GM18951 (cell line): ENCODE measurements around the gene KIAA0040.

ENCODE experiments used
- POLR2A ChIP-seq: IDR thresholded peaks from 4 replicates; pipeline ENCODE4 v1.6.1; 2011; ENCODE audit warnings: mild to moderate bottlenecking; ENCODE audit not compliant: insufficient read length, insufficient read depth; ENCODE audit errors: extremely low read depth
- in situ Hi-C: fragments of 300-500 bp; cut with MboI; formaldehyde crosslinking; loops from one replicate; pipeline ENCODE4 v1.12.0; 2022; ENCODE audit warnings: low sequenced_read_pairs, mixed read lengths, inconsistent platforms; ENCODE audit not compliant: unreplicated experiment

Gene KIAA0040

DNA sequence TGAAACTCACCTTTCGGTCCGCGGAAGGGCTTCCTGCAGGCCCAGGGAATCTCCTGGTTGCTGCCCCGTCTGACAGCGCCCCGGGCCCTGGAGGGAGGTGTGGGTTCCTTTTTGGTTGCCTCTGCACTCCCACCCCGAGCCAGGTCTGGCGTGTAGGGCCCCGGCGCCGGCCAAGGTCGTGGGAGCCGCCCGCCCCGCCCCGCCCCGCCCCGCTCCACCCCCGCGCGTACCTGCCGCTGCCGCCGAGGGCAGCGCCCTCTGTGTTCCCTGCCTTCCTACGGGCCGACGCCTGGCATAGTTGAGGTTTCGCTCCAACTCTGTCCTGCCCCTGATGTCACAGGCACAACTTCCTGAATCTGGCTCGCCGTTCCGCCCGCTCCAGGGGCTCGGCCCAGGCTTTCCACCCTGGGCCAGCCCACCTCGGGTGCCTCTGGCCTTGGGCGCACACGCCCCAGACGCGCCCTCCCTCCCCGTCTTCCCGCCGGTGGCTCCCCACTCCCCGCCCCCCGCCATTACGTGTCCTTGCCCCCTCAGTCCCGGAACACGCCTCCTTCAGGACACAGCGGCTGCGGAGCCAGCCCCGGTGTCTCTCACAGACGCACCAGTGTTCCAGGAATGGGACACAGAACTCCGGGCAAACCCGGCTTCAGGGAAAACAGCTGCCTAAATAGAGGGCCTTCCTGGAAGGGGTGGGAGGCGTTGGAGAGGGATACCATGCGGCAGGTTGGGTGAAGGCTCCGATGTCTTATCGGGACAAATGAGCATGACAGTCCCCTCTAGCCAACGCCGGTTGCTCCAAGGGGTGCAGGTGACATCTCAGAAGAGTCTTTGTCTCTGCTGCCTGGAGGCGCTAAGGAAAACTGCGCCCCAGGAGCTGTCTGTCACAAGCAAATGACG is at the start of gene KIAA0040:
TSS of gene KIAA0040 (minus strand) at position 147 of the 897 bp plus-strand sequence. CDS start 31,763 bp downstream, outside the sequence.
- TF ChIP-seq POLR2A: peak; percentile 66
- in situ Hi-C loops: no loop called here

DNA sequence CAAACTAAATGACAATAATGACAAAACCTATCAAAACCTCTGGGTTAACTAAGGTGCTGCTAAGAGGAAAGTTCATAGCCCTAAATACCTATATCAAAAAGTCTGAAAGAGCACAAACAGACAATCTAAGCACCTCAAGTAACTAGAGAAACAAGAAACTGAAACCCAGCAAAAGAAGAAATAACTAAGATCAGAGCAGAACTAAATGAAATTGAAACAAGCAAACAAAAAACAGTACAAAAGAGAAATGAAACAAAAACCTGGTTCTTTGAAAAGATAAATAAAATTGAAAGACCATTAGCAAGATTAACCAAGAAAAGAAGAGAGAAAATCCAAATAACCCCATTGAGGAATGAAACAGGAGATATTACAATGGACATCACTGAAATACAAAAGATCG is 44.8 kb upstream of the KIAA0040 start:
- in situ Hi-C loops: no loop called here
- no peak for TF ChIP-seq POLR2A

DNA sequence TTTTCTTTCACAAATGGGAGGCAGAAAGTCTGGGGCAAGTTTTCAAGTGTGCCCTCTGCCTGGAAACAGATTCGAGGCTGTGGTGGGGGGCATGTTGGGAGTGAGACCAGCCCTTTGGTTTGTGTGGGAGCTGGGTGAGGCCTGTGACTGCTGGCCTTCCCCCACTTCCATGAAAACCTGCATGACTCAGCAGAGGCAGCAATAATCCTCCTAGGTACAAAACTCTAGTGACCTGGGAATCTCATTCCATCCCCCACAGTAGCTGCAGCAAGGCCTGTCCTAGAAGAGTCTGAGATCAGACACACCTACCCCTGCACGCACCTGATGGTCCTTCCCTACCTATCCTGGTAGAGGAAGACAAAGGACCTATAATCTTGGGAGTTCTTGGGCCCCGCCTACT is 42.1 kb upstream of the KIAA0040 start:
- in situ Hi-C loops: no loop called here

DNA sequence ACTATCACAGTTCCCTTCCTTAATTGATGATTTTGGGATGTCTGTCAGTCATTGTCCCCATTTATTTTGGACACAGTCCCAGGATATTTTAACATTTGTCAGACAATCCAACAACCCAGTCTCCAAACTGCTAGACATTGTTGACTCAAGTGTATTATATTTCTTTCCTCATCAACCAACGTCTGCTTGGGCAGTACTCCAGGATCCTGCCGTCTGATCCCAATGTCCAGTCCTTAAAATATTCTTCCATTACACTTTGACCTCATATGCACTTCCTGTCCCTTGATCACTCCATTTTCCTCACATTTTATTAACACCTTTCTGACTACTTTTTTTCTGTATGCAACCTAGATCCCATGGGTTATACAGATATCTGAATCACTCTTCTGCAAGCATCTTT is 39.8 kb upstream of the KIAA0040 start:
- in situ Hi-C loops: no loop called here
- TF ChIP-seq POLR2A: no peak

More for the DNA sequence above, 42.1 kb upstream of the KIAA0040 start:
- TF ChIP-seq POLR2A: no peak

DNA sequence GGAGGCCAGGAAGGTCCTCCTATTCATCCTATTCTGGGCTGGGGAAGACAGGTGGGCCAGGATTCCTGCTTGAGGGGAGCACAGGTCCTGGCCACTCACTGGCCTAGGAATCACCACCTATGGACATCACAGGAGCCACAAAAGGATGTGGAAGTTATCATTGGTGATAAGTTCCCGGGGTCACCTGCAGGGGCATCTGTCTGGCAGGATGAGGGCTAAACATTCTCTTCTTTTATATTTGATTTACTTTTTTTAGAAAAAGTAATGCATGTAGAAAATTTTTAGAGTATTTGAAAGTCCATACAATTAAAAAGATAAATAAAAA is 33.2 kb upstream of the KIAA0040 start:
- in situ Hi-C loops: no loop called here
- TF ChIP-seq POLR2A: no peak

DNA sequence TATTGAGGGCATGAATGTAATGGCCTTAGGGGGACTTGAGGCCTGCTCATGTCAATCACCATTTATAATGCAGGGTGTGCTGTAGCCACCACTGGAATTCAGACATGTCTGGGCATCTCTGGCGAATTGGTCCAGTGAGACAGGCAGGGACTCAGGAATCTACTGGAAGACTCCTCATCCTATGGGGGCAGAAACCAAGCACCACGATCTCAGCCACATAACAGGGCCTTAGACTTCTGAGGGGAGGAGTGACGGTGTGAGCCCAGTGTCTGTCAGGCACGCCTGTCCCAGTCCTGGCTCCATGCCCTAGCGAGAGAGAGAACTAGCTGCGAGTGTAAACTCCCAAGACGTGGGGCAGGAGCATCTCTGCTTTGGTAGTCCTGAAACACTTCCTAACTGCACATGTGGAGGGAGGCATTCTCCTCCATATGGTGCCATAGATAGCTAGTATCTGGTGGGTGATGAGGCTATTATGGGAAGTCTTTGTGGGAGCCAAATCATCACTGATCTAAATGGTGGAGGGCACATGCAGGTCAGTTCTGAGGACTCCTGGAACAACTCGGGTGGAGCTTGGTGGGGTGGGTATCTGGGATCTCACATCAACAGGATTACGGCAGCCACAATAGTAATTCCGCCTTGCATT is 29.8 kb upstream of the KIAA0040 start:
- in situ Hi-C loops: no loop called here
- no peak for TF ChIP-seq POLR2A

DNA sequence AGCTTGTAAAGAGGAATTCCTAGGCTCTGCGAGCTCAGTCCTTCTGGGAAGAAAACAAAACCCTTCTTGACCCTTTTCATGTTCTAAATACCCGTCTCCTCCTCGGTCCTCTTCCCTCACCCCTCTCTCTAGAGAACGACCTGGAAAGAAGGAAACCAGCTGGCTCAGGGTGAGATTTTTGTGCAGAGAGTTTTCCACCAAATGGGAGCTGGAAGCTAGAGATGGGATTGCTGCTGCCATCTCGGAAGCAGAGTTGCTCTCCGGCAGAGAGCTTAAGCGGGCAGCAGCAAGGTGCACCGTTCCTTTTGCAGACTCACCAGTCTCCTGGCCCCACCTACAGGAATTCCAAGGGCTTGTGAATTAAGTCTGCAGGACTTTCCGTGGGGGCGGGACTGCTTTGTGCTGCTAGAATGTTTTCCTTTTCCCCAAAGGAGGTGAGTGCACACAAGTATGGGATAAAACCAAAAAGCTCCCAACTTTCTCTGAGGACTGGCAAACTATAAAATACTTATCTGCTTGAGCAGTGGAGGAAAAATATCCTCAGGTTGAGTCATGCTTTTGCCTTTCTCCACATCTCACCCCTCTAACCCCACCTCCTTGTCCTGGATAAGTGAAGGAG is 29.1 kb upstream of the KIAA0040 start:
- no peak for TF ChIP-seq POLR2A
- in situ Hi-C loops: no loop called here

DNA sequence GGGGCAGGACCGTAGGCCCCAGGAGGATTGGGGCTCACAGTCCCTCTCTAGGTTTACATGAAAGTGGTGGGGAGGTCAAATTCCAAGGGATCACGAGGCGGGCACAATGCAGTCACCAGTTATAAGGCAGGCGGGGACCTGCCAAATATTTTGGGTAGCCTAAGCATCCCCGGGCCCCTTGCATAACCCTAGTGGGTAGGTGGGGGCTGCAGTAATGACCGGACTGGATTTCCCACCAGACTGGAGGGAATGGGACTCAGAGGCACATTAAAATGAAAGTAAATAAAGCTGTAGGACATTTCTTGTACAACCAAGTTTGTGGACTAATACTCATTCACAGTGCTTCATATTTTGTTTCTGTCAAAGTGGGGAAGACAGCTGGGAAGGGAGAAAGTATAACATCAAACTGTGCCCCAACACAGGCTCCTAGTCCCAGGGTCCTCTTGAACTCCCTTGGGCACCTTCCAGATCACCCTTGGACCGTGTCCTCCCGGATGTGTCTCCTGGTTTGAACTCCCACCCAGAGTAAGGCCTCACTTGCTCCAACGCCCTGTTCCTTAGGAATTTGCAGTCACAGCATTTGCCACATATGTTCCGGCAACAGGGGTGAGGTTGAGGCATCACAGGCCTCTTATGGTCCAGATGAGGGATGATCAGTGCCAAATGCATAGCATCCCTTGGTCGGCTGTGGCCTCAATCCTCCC is 28.4 kb upstream of the KIAA0040 start:
- TF ChIP-seq POLR2A: no peak
- in situ Hi-C loops: no loop called here

DNA sequence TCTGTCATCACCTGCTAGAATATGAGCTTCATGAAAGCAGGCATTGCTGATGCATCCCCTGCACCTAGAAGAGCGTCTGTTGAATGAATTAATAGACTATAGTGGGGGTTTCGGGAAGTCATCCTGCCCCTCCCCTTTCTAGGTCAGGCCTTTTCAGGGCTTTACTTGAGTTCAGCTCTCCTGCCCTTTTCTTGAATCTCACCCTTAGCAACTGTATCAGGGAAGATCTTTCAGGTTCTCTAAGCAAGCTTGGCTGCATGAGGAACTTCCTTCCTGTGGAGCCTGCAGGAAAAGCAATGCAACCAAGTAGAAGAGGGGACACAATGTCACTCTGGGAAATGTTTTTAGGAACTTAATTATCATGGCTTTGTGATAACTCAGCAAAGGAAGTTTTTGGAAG is 27.2 kb upstream of the KIAA0040 start:
- in situ Hi-C loops: no loop called here
- TF ChIP-seq POLR2A: no peak

DNA sequence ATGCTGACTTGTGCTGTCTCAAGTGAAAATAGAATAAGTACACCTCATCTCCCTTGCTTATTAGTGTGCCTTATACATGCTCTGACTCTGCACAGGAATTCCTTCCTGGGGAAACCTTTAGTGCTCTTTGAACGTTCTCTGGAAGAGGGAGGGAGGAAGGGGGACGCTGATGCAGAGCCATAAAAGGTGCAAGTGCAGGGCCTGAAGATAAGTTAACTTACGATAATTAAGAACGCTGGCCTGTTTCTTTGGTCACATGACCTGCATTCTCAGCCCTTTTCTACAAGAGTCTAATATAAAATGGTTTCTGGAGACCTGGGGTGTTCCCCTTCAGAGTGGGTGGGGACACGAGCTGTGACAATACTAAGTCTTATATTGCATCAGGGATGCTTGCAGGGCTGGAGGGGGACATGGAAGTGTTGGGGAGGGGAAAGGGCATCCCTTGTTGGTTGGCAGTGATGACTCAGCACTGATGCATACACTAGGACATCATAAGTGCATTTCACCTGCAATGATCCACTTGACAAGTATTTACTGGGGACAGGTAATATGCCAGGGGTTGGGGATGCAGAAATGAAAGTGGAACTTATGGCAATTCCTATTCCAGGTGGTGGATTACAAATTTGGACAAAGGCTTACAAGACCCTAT is 26.3 kb upstream of the KIAA0040 start:
- in situ Hi-C loops: no loop called here
- TF ChIP-seq POLR2A: no peak

DNA sequence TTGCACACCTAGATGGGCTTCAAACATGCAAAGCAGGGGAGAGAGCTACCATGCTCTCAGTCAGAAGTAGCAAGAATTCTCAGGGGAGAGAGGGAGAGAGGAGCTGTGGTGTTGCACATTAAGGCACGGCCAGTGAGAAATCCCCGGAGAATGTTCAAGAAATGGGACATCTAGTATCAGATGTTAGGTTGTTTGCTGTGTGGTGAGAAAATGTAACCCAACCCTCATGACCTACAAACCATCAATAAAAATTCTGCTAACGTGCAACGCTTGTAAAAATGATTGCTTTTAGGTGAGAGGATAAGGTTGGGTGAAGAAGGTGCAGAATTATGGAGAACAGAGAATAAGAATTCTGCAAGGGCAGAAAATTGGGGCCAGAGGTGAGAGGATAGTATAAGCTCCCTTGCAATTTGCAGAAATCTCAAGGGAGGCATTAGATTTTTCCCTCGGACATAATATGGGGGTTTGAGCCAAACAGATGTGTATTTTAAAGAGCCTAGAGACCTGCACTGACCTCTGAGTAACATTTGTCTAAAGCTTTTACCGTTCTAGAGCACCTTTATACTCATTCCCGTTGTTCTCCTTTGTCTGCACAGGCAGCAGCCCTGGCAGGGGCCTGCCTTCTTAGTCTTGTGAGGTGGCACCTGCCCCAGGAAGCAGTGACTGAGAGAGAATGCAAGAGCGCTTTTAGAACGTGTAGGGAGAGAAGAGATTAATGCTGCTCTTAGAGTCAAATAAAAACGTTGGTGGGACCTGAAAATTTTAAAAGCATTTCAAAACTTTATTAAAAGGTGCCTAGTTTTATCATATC is 25.4 kb upstream of the KIAA0040 start:
- TF ChIP-seq POLR2A: no peak
- in situ Hi-C loops: no loop called here

DNA sequence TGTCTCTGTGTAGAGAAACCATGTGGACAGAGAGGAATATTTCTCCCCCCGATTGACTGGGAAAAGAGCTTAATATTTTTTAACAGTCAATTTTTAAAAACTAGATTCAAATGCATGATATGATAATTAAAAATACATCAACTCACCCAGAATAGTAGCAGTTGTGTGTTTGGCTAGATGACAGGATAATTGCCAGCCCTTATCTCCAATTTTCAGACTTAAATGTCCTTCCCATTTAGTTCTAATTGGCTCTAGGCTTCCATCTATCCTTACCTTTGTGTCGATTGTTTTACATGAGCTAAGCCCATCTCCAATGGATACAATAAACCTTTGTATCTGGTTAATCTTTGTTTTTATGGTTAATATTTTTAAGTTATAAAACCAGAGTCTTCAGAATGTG is 23.9 kb upstream of the KIAA0040 start:
- no peak for TF ChIP-seq POLR2A

More for the DNA sequence above, 23.9 kb upstream of the KIAA0040 start:
- in situ Hi-C loops: no loop called here
